HEK293 (cell line): ENCODE measurements around the gene LY86.

Source experiments
- CTCF ChIA-PET: fragments of 350-600 bp; formaldehyde crosslinking; extraction: SDS; loops from one replicate; lab custom pipeline; 2021; ENCODE audit warnings: antibody characterized with exemption; lab: Yijun Ruan, JAX
- POLR2A ChIA-PET: fragments of 300-600 bp; formaldehyde crosslinking; extraction: SDS; loops from one replicate; lab custom pipeline; 2020; ENCODE audit warnings: antibody characterized with exemption, inconsistent platforms; lab: Yijun Ruan, JAX
- H3K27ac ChIP-seq: fragments of 200-500 bp; sonication (Bioruptor generic); 2 replicates; pipeline ENCODE4 v1.5.1; 2014; ENCODE audit warnings: low read depth, low read length, control low read depth, inconsistent platforms; ENCODE audit errors: extremely low read depth
- H3K36me3 ChIP-seq, 2 experiments: fragments of 200-500 bp in 1 of 2; sonication (Bioruptor generic) in 1 of 2; 1 replicate in 1 of 2; 2 replicates in 1 of 2; pipeline ENCODE4 v1.5.1; 2014 to 2017; ENCODE audit warnings: inconsistent platforms in 2 of 2, low read length in 2 of 2; ENCODE audit not compliant: control insufficient read depth in 2 of 2, insufficient read depth in 1 of 2
- H3K4me1 ChIP-seq: fragments of 200-500 bp; sonication (Bioruptor generic); 2 replicates; pipeline ENCODE4 v1.5.1; 2014; ENCODE audit warnings: mild to moderate bottlenecking, low read length, inconsistent platforms; ENCODE audit not compliant: control insufficient read depth, insufficient read depth
- H3K4me3 ChIP-seq: 2 replicates; pipeline ENCODE4 v1.5.1; 2011; ENCODE audit warnings: low read depth, mild to moderate bottlenecking, control low read depth, low read length, moderate library complexity
- H3K9me3 ChIP-seq: fragments of 200-500 bp; sonication (Bioruptor generic); 2 replicates; pipeline ENCODE4 v1.5.1; 2014; ENCODE audit warnings: low read depth, low read length, inconsistent platforms; ENCODE audit not compliant: control insufficient read depth, insufficient read depth
- GLIS1 ChIP-seq: fragments of 450-650 bp; formaldehyde crosslinking; IDR thresholded peaks from 2 replicates; pipeline ENCODE4 v1.5.1; 2016; ENCODE audit warnings: missing biosample characterization, missing genetic modification characterization
- KLF8 ChIP-seq: fragments of 450-650 bp; formaldehyde crosslinking; IDR thresholded peaks from 2 replicates; pipeline ENCODE4 v1.5.1; 2016; ENCODE audit warnings: missing biosample characterization, missing genetic modification characterization
- REST ChIP-seq: fragments of 450-650 bp; formaldehyde crosslinking; IDR thresholded peaks from 2 replicates; pipeline ENCODE4 v1.5.1; 2016; ENCODE audit warnings: missing biosample characterization, missing genetic modification characterization
- SETDB1 ChIP-seq: IDR thresholded peaks from one replicate; pipeline ENCODE4 v1.6.1; 2017; ENCODE audit warnings: mild to moderate bottlenecking, low read length, moderate library complexity, mixed read lengths; ENCODE audit not compliant: insufficient read length
- TSHZ1 ChIP-seq: fragments of 450-650 bp; formaldehyde crosslinking; IDR thresholded peaks from 2 replicates; pipeline ENCODE4 v1.5.1; 2016; ENCODE audit warnings: missing biosample characterization, missing genetic modification characterization, borderline replicate concordance
- YY2 ChIP-seq: fragments of 450-650 bp; formaldehyde crosslinking; IDR thresholded peaks from 2 replicates; pipeline ENCODE4 v1.5.1; 2016; ENCODE audit warnings: missing biosample characterization, missing genetic modification characterization
- ZBTB1 ChIP-seq: fragments of 450-650 bp; formaldehyde crosslinking; IDR thresholded peaks from 2 replicates; pipeline ENCODE4 v1.5.1; 2016; ENCODE audit warnings: missing biosample characterization, missing genetic modification characterization
- ZBTB21 ChIP-seq: fragments of 450-650 bp; formaldehyde crosslinking; IDR thresholded peaks from 2 replicates; pipeline ENCODE4 v1.5.1; 2017; ENCODE audit warnings: missing biosample characterization, missing genetic modification characterization
- ZBTB44 ChIP-seq: fragments of 450-650 bp; IDR thresholded peaks from 2 replicates; pipeline ENCODE4 v1.5.1; 2018; ENCODE audit warnings: missing biosample characterization, mild to moderate bottlenecking, missing genetic modification characterization
- ZIC2 ChIP-seq: fragments of 450-650 bp; formaldehyde crosslinking; IDR thresholded peaks from 2 replicates; pipeline ENCODE4 v1.5.1; 2016; ENCODE audit warnings: missing biosample characterization, missing genetic modification characterization
- ZNF10 ChIP-seq: fragments of 450-650 bp; formaldehyde crosslinking; IDR thresholded peaks from 2 replicates; pipeline ENCODE4 v1.5.1; 2017; ENCODE audit warnings: missing biosample characterization, missing genetic modification characterization
- ZNF16 ChIP-seq: fragments of 450-650 bp; formaldehyde crosslinking; IDR thresholded peaks from 2 replicates; pipeline ENCODE4 v1.5.1; 2016; ENCODE audit warnings: low read depth, missing biosample characterization, missing genetic modification characterization
- ZNF324 ChIP-seq: fragments of 450-650 bp; formaldehyde crosslinking; IDR thresholded peaks from 2 replicates; pipeline ENCODE4 v1.5.1; 2016; ENCODE audit warnings: missing biosample characterization, missing genetic modification characterization
- ZNF394 ChIP-seq: fragments of 450-650 bp; formaldehyde crosslinking; IDR thresholded peaks from 2 replicates; pipeline ENCODE4 v1.5.1; 2016; ENCODE audit warnings: missing biosample characterization, missing genetic modification characterization, mild to moderate bottlenecking, moderate library complexity, borderline replicate concordance
- ZNF529 ChIP-seq: fragments of 450-650 bp; formaldehyde crosslinking; IDR thresholded peaks from 2 replicates; pipeline ENCODE4 v1.5.1; 2017; ENCODE audit warnings: missing genetic modification characterization, missing biosample characterization; ENCODE audit not compliant: insufficient replicate concordance
- ZNF548 ChIP-seq: fragments of 450-650 bp; formaldehyde crosslinking; IDR thresholded peaks from 2 replicates; pipeline ENCODE4 v1.5.1; 2016; ENCODE audit warnings: missing biosample characterization, missing genetic modification characterization
- ZNF624 ChIP-seq: fragments of 450-650 bp; formaldehyde crosslinking; IDR thresholded peaks from 2 replicates; pipeline ENCODE4 v1.5.1; 2017; ENCODE audit warnings: missing biosample characterization, missing genetic modification characterization
- ZSCAN16 ChIP-seq: fragments of 450-650 bp; formaldehyde crosslinking; IDR thresholded peaks from 2 replicates; pipeline ENCODE4 v1.5.1; 2016; ENCODE audit warnings: missing biosample characterization, missing genetic modification characterization
- ZSCAN23 ChIP-seq: fragments of 450-650 bp; formaldehyde crosslinking; IDR thresholded peaks from 2 replicates; pipeline ENCODE4 v1.5.1; 2016; ENCODE audit warnings: missing biosample characterization, missing genetic modification characterization
- ZXDB ChIP-seq: fragments of 450-650 bp; formaldehyde crosslinking; IDR thresholded peaks from 2 replicates; pipeline ENCODE4 v1.5.1; 2016; ENCODE audit warnings: missing biosample characterization, missing genetic modification characterization
- TF ChIP-seq, protein P1 (sequence below): fragments of 450-650 bp; formaldehyde crosslinking; IDR thresholded peaks from 2 replicates; pipeline ENCODE4 v1.5.1; 2017; ENCODE audit warnings: missing biosample characterization, missing genetic modification characterization
- TF ChIP-seq, protein P2 (sequence below): fragments of 450-650 bp; formaldehyde crosslinking; IDR thresholded peaks from 2 replicates; pipeline ENCODE4 v1.5.1; 2017; ENCODE audit warnings: missing biosample characterization, missing genetic modification characterization
- TF ChIP-seq, protein P3 (sequence below): IDR thresholded peaks from 2 replicates; pipeline ENCODE4 v1.6.1; 2011; ENCODE audit warnings: mild to moderate bottlenecking, low read depth, low read length, borderline replicate concordance

Gene LY86

GRCh38 chr6:6577735-6578134 lies 10.8 kb upstream of the LY86 start:
- Histone ChIP-seq H3K9me3 (no peaks in the 10 kb centered on the region; the same call in 1 of the 2 replicates), H3K4me1 (no peaks in the 10 kb centered on the region), H3K27ac (no peak overlapping the region), H3K4me3 (no peak overlapping the region), H3K36me3 (no peaks in the 10 kb centered on the region)
- ChIA-PET CTCF (no interaction called here), POLR2A (no interaction called here)
- TF ChIP-seq KLF8 (tag by site-specific recombination) (no peak), ZBTB44 (tag by site-specific recombination) (no peak), SETDB1 (no peak), ZXDB (tag by site-specific recombination) (no peak), GLIS1 (tag by site-specific recombination) (no peak), ZIC2 (tag by site-specific recombination) (no peak), ZNF10 (tag by site-specific recombination) (no peak), ZNF529 (tag by site-specific recombination) (no peak), ZNF624 (tag by site-specific recombination) (no peak), ZNF16 (tag by site-specific recombination) (no peak), ZNF394 (tag by site-specific recombination) (no peak), YY2 (tag by site-specific recombination) (no peak), ZBTB1 (tag by site-specific recombination) (no peak), ZNF324 (tag by site-specific recombination) (no peak), ZNF548 (tag by site-specific recombination) (no peak)
- TF ChIP-seq, protein P1, sequence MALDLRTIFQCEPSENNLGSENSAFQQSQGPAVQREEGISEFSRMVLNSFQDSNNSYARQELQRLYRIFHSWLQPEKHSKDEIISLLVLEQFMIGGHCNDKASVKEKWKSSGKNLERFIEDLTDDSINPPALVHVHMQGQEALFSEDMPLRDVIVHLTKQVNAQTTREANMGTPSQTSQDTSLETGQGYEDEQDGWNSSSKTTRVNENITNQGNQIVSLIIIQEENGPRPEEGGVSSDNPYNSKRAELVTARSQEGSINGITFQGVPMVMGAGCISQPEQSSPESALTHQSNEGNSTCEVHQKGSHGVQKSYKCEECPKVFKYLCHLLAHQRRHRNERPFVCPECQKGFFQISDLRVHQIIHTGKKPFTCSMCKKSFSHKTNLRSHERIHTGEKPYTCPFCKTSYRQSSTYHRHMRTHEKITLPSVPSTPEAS (tag by site-specific recombination): no peak

DNA sequence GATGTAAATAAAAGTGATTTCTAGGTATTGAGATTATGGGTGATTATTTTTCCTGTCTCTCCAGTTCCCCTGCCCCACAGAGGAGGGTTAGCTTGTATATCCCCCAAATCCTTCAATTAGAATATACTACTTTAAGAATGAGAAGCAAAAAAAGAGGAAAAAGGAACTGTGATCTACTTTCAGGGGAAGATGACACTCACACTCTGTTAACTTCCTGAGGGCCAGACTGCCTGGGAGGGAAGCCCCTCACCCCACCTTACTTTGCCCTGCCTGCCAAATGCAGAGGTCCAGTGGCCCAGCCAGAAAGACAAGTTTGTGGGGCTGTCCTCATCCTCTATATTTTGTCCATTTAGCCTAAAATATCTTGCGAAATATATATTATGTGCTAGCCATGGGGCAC lies 9.2 kb upstream of the LY86 start:
- Histone ChIP-seq H3K27ac (no peak overlapping the region), H3K4me3 (no peak overlapping the region), H3K4me1 (no peaks in the 10 kb centered on the region), H3K9me3 (no peaks in the 10 kb centered on the region; the same call in 1 of the 2 replicates), H3K36me3 (no peaks in the 10 kb centered on the region)
- POLR2A ChIA-PET: no interaction called here
- CTCF ChIA-PET: interaction anchor here (0.6 to 0.7 kb wide), 2 partner anchors 25 to 48 kb away, joined by 3 read pairs; no protein-coding TSS in a partner anchor
- TF ChIP-seq ZSCAN23 (tag by site-specific recombination) (no peak), ZSCAN16 (tag by site-specific recombination) (no peak), REST (tag by site-specific recombination) (no peak), ZBTB21 (no peak), TSHZ1 (tag by site-specific recombination) (no peak), KLF8 (tag by site-specific recombination) (no peak)
- TF ChIP-seq, protein P2, sequence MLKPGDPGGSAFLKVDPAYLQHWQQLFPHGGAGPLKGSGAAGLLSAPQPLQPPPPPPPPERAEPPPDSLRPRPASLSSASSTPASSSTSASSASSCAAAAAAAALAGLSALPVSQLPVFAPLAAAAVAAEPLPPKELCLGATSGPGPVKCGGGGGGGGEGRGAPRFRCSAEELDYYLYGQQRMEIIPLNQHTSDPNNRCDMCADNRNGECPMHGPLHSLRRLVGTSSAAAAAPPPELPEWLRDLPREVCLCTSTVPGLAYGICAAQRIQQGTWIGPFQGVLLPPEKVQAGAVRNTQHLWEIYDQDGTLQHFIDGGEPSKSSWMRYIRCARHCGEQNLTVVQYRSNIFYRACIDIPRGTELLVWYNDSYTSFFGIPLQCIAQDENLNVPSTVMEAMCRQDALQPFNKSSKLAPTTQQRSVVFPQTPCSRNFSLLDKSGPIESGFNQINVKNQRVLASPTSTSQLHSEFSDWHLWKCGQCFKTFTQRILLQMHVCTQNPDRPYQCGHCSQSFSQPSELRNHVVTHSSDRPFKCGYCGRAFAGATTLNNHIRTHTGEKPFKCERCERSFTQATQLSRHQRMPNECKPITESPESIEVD (tag by site-specific recombination): no peak
- TF ChIP-seq, protein P3, sequence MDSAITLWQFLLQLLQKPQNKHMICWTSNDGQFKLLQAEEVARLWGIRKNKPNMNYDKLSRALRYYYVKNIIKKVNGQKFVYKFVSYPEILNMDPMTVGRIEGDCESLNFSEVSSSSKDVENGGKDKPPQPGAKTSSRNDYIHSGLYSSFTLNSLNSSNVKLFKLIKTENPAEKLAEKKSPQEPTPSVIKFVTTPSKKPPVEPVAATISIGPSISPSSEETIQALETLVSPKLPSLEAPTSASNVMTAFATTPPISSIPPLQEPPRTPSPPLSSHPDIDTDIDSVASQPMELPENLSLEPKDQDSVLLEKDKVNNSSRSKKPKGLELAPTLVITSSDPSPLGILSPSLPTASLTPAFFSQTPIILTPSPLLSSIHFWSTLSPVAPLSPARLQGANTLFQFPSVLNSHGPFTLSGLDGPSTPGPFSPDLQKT: no peak
